Measurements from ENCODE around the gene UNKL. TPM values are rescaled to one million over a fixed set of nuclear protein-coding genes. Genes with fewer than 3 reads are reported as not detected.
A peak's percentile ranks its signal among the peaks of the same experiment; 100 is the strongest.
"Not testable (repeated sequence)": the region's sequence is repeated elsewhere in the genome, so short reads cannot be mapped to it uniquely, and the experiment has no call there.

Gene UNKL
- total and polyA plus RNA-seq, 10 donors: 6.6 to 80.0 (median 44.4) TPM

DNA sequence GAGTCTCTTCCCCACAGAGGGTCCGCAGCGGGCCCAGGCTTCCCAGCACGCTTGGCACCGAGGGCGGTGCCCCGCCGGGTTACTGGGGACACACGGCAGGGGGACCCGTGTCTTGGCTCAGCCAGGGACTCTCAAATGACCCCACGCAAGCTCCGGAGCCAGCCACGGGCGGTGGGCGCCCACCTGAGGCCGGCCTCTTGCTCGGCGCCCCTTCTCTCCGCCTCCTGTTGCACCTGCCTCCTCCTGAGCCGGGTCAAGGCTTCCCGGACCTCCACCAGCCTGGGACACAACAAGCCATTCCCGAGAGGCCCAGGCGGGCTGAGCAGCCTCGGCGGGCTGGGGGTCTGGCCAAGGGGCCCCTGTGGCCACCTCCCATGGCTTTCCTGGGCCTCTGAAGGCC is 28.2 kb upstream of the UNKL start:
- TF ChIP-seq, protein P1, sequence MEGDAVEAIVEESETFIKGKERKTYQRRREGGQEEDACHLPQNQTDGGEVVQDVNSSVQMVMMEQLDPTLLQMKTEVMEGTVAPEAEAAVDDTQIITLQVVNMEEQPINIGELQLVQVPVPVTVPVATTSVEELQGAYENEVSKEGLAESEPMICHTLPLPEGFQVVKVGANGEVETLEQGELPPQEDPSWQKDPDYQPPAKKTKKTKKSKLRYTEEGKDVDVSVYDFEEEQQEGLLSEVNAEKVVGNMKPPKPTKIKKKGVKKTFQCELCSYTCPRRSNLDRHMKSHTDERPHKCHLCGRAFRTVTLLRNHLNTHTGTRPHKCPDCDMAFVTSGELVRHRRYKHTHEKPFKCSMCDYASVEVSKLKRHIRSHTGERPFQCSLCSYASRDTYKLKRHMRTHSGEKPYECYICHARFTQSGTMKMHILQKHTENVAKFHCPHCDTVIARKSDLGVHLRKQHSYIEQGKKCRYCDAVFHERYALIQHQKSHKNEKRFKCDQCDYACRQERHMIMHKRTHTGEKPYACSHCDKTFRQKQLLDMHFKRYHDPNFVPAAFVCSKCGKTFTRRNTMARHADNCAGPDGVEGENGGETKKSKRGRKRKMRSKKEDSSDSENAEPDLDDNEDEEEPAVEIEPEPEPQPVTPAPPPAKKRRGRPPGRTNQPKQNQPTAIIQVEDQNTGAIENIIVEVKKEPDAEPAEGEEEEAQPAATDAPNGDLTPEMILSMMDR (IDR thresholded peaks at IDR 0.05 in 8 of 11, conservative IDR thresholded peaks at IDR 0.05 in 3 of 11): no peak
- TF ChIP-seq POLR2A (IDR thresholded peaks at IDR 0.05) (no peak), POLR2AphosphoS5 (IDR thresholded peaks at IDR 0.05) (no peak)
- no peak for DNase-seq
- Histone ChIP-seq H3K27me3 (replicated peaks in 1 of 7) (no peaks in the 10 kb centered on the region), H3K9me3 (no peaks in the 10 kb centered on the region), H3K27ac (no peak overlapping the region), H3K36me3 (peaks cover 0 to 61% (median 27%) of the 10 kb centered on the region in 6 donors), H3K4me1 (peaks cover 0 to 28% (median 2%) of the 10 kb centered on the region in 6 donors), H3K4me3 (no peak overlapping the region)
- WGBS, 5 donors: 83 to 98% (median 89%) methylated on average over 8 to 24 of the region's 24 CpGs
- intact Hi-C loops (cut with DNase I; ENCODE audit: low total_unique reads): no loop called here

DNA sequence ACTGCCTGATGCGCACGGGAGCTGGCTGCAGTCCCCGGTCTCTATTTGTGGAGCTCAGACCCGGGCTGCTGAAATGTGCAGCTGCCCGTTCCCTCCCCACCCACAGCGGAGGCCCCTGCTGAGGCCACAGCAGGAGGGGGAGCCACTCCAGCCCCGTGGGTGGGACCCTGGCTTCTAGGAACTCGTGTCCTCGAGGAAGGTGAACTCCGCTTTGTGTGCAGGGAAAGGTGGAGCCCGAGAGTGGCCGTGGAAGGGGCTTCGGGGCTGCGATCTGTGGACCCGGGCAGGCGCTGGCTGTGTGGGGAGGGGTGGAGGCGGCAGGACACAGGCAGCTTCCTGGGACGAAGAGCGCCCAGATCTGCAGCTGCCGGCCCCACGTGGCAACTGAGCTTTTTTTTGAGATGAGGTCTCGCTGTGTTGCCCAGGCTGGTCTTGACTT is 26.9 kb upstream of the UNKL start:
- Histone ChIP-seq H3K36me3 (peaks cover 0 to 61% (median 17%) of the 10 kb centered on the region in 6 donors), H3K4me3 (no peak overlapping the region), H3K9me3 (no peaks in the 10 kb centered on the region), H3K4me1 (peaks cover 0 to 24% (median 2%) of the 10 kb centered on the region in 6 donors), H3K27ac (no peak overlapping the region), H3K27me3 (replicated peaks in 1 of 7) (no peaks in the 10 kb centered on the region)
- no peak for TF ChIP-seq POLR2AphosphoS5 (IDR thresholded peaks at IDR 0.05)
- TF ChIP-seq, protein P1 (IDR thresholded peaks at IDR 0.05 in 8 of 11, conservative IDR thresholded peaks at IDR 0.05 in 3 of 11): no peak
- 78 to 100% (median 87%) methylated on average over 1 to 22 of the region's 22 CpGs for WGBS, 5 donors
- intact Hi-C loops (cut with DNase I; ENCODE audit: low total_unique reads): no loop called here
- DNase-seq: no peak

DNA sequence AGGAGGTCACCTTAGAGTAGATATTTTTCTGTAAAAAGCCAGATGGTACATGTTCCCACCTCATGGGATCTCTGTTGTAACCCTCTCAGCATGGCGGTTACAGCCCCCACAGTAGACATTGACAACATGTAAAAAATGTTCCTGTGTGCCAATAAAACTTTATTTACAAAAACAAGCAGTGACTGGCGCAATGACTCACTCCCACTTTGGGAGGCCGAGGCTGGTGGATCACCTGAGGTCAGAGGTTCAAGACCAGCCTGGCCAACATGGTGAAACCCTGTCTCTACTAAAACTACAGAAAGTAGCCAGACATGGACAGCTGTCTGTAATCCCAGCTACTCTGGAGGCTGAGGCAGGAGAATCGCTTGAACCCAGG is 25.2 kb upstream of the UNKL start:
- intact Hi-C loops (cut with DNase I; ENCODE audit: low total_unique reads): not testable (repeated sequence)
- WGBS, 5 donors: 91 to 97% (median 94%) methylated on average over 4 of the region's 4 CpGs

DNA sequence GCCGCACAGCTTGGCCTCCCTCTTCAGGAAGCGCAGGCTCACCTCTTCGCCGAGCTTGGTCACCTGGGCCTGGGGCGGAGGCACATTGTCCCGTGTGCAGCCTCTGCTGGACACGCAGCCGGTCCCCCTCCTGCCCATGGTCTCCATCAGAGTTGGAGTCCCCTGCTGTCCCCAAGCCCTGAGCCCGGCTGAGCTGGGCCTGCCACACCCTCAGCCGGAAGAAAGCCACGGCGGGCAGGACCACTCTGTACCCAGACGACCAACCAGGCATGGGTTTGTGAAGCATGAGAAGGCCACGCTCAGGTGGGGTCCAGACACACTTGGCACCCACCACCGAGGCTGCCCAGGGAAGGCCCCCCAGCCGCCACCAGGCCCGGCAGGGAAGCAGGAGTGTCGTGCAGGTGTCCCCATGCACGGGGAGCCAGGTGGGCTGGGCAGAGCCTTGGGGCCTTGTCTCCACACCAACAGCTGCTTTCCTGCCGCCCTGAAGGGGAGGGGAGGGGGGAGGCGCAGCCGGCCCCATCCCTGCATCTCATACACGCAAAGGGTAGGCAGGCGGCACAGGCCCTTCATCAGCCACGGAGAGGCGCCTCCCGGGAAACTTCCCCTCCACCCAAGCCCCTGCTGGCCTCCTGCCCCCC is 24.7 kb upstream of the UNKL start:
- Histone ChIP-seq H3K36me3 (peaks cover 0 to 63% (median 6%) of the 10 kb centered on the region in 6 donors), H3K4me1 (peaks cover 0 to 2% (median 0%) of the 10 kb centered on the region in 6 donors), H3K9me3 (no peaks in the 10 kb centered on the region), H3K27me3 (replicated peaks in 1 of 7) (no peaks in the 10 kb centered on the region), H3K27ac (no peak overlapping the region), H3K4me3 (no peak overlapping the region)
- no peak for TF ChIP-seq POLR2A (IDR thresholded peaks at IDR 0.05)
- peak in 1 of 3 donors; percentile 16 for TF ChIP-seq POLR2AphosphoS5 (IDR thresholded peaks at IDR 0.05)
- DNase-seq: no peak
- WGBS, 5 donors: 83 to 94% (median 85%) methylated on average over 10 to 27 of the region's 27 CpGs
- intact Hi-C loops (cut with DNase I; ENCODE audit: low total_unique reads): no loop called here

More for the DNA sequence above, 25.2 kb upstream of the UNKL start:
- not testable (repeated sequence) for H3K4me3 ChIP-seq; DNase-seq; H3K27ac ChIP-seq; H3K9me3 ChIP-seq; H3K27me3 ChIP-seq (replicated peaks in 1 of 7); H3K4me1 ChIP-seq
- H3K36me3 ChIP-seq: peaks cover 0 to 61% (median 6%) of the 10 kb centered on the region in 6 donors

DNA sequence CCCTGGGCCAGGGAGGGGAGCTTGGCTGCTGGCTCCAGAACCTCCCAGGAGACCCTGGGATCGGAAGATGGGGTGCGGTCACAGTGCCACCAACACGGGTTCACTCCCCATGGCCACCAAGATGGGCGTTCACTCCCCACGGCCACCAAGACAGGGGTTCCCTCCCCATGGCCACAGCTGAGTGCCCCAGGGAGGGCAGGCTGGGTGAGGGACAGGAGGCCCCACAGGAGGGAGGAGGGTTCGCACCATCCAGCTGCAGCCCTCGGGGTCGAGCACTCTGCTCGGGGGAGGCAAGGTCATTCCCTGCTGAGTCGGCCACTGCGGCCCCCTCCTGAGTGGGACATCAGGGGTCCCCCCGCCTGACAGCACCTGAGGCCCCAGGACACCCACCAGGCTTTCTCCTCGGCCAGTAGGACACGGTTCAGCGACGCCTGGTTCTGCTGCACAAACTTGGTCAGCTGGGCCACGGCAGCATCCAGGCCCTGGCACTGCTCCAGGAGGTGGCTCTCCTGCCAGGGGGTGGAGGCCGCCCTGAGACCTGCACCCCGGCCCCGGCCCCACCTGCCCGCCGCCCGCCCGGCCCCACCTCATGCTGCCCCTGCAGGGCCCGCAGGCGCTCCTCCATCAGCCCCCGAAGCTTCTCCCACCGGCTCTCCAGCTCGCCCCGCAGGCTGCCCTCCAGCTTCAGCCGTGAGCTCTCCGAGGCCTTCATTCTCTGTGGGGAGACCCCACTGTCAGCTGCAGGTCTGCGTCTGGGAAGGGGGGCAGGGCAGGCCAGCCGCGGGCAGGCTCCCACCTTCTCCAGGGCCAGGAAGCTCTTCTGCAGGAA is 23.9 kb upstream of the UNKL start:
- Histone ChIP-seq H3K27me3 (replicated peaks in 1 of 7) (peaks cover 0 to 5% (median 0%) of the 10 kb centered on the region in 7 donors), H3K4me3 (no peak overlapping the region), H3K27ac (no peak overlapping the region), H3K4me1 (peaks cover 0 to 5% (median 0%) of the 10 kb centered on the region in 6 donors), H3K9me3 (no peaks in the 10 kb centered on the region), H3K36me3 (peaks cover 0 to 64% (median 6%) of the 10 kb centered on the region in 6 donors)
- intact Hi-C loops (cut with DNase I; ENCODE audit: low total_unique reads): no loop called here
- WGBS, 5 donors: 84 to 87% (median 85%) methylated on average over 19 to 35 of the region's 35 CpGs
- no peak for DNase-seq
- TF ChIP-seq, protein P1 (IDR thresholded peaks at IDR 0.05 in 8 of 11, conservative IDR thresholded peaks at IDR 0.05 in 3 of 11): no peak
- TF ChIP-seq POLR2A (IDR thresholded peaks at IDR 0.05) (no peak), POLR2AphosphoS5 (IDR thresholded peaks at IDR 0.05) (no peak)
